A673 (cell line): ENCODE data around the gene WDR53. TPM values are rescaled to one million over a fixed set of nuclear protein-coding genes. Genes with fewer than 3 reads are reported as not detected.
"Not testable (repeated sequence)": the region's sequence is repeated elsewhere in the genome, so short reads cannot be mapped to it uniquely, and the experiment has no call there.

ENCODE experiments used
- BruUV-seq: library from RNA; stranded (reverse); fragments of 400-500 nt; replicated peaks from 2 replicates; lab custom pipeline; 2021; lab: Mats Ljungman, UMichigan
- CTCF ChIA-PET: fragments of 300-600 bp; sonication (Branson Sonifier 250); formaldehyde crosslinking; loops from one replicate; lab custom pipeline; 2022; ENCODE audit warnings: antibody characterized with exemption; lab: Charles Lee
- POLR2A ChIA-PET: fragments of 300-600 bp; sonication (Branson Sonifier 250); formaldehyde crosslinking; loops from one replicate; lab custom pipeline; 2022; ENCODE audit warnings: antibody characterized with exemption; ENCODE audit not compliant: low non-redundant PET; lab: Charles Lee
- DNase-seq: peaks from one replicate; pipeline ENCODE4 v3.0.0-alpha.2; 2015; ENCODE audit warnings: low spot score
- H3K27ac ChIP-seq: fragments of 200-600 bp; sonication (generic); 2 replicates; pipeline ENCODE4 v1.5.1; 2016; ENCODE audit warnings: mixed run types, low read depth, mild to moderate bottlenecking, mixed read lengths, antibody characterized with exemption, low read length; ENCODE audit not compliant: poor library complexity, severe bottlenecking
- H3K27me3 ChIP-seq: fragments of 200-600 bp; sonication (generic); replicated peaks from 2 replicates; pipeline ENCODE4 v1.6.1; 2017; ENCODE audit warnings: mixed run types, low read depth, mild to moderate bottlenecking, mixed read lengths, antibody characterized with exemption, low read length; ENCODE audit not compliant: insufficient read depth, poor library complexity
- H3K36me3 ChIP-seq: fragments of 200-600 bp; sonication (generic); 2 replicates; pipeline ENCODE4 v1.6.1; 2016; ENCODE audit warnings: mixed run types, mild to moderate bottlenecking, mixed read lengths, antibody characterized with exemption, low read length; ENCODE audit not compliant: insufficient read depth, poor library complexity, severe bottlenecking
- H3K4me1 ChIP-seq: fragments of 200-600 bp; sonication (generic); 2 replicates; pipeline ENCODE4 v1.6.1; 2017; ENCODE audit warnings: mixed run types, mild to moderate bottlenecking, mixed read lengths, antibody characterized with exemption, low read length; ENCODE audit not compliant: insufficient read depth, poor library complexity, severe bottlenecking
- H3K4me3 ChIP-seq: fragments of 200-600 bp; sonication (generic); 2 replicates; pipeline ENCODE4 v1.5.1; 2016; ENCODE audit warnings: low read depth, mixed run types, mild to moderate bottlenecking, mixed read lengths, low read length; ENCODE audit not compliant: poor library complexity, severe bottlenecking
- H3K9me3 ChIP-seq: fragments of 200-600 bp; sonication (generic); 2 replicates; pipeline ENCODE4 v1.6.1; 2016; ENCODE audit warnings: mixed run types, low read depth, mild to moderate bottlenecking, mixed read lengths, antibody characterized with exemption, low read length; ENCODE audit not compliant: poor library complexity, severe bottlenecking
- EZH2 ChIP-seq: fragments of 200-600 bp; sonication (generic); IDR thresholded peaks from 2 replicates; pipeline ENCODE4 v1.6.1; 2017; ENCODE audit warnings: borderline replicate concordance, low read depth, mild to moderate bottlenecking, mixed read lengths, antibody characterized with exemption, low read length; ENCODE audit not compliant: poor library complexity, severe bottlenecking
- intact Hi-C: fragments of 100-400 bp; cut with micrococcal nuclease; formaldehyde crosslinking; loops from one replicate; pipeline ENCODE4 v1.10.0; 2022; ENCODE audit not compliant: unreplicated experiment
- total RNA-seq: library from RNA; stranded (reverse); gene quantifications from 2 replicates; pipeline ENCODE4 v1.2.3, GENCODE V29; 2021
- TF ChIP-seq, protein P1 (sequence below): fragments of 300-800, 200-600 bp; sonication (generic); conservative IDR thresholded peaks from 2 replicates; pipeline ENCODE4 v1.5.1; 2017; ENCODE audit warnings: low read depth, mild to moderate bottlenecking, antibody characterized with exemption, low read length, moderate library complexity, mixed read lengths

WDR53 gene
- total RNA-seq, 1 experiment from 2014 or later = 23.1 TPM

DNA sequence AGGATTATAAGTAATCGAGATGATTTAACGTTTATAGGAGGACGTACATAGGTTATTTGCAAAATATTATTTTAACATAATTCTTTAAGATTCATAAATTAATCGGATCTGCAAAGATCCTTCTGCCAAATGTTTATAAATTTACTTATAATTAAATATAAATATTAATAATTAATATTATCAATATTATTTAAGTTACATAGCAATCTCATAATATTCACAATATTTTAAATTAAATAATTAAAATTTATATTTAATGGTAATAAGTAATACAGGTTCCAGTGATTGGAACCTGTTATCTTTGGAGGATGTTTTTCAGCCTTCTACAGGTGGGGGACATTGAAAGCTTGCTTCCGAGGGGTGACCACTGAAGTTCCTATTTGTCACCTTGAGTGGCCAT is 16.1 kb downstream of the WDR53 start:
- intact Hi-C loops = no loop called here
- no peak for TF ChIP-seq EZH2
- TF ChIP-seq, protein P1, sequence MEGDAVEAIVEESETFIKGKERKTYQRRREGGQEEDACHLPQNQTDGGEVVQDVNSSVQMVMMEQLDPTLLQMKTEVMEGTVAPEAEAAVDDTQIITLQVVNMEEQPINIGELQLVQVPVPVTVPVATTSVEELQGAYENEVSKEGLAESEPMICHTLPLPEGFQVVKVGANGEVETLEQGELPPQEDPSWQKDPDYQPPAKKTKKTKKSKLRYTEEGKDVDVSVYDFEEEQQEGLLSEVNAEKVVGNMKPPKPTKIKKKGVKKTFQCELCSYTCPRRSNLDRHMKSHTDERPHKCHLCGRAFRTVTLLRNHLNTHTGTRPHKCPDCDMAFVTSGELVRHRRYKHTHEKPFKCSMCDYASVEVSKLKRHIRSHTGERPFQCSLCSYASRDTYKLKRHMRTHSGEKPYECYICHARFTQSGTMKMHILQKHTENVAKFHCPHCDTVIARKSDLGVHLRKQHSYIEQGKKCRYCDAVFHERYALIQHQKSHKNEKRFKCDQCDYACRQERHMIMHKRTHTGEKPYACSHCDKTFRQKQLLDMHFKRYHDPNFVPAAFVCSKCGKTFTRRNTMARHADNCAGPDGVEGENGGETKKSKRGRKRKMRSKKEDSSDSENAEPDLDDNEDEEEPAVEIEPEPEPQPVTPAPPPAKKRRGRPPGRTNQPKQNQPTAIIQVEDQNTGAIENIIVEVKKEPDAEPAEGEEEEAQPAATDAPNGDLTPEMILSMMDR = no peak
- DNase-seq = no peak
- Histone ChIP-seq H3K4me3 (no peak overlapping the region), H3K4me1 (no peaks in the 10 kb centered on the region), H3K27me3 (no peaks in the 10 kb centered on the region), H3K27ac (no peak overlapping the region), H3K36me3 (no peaks in the 10 kb centered on the region), H3K9me3 (no peaks in the 10 kb centered on the region)
- no TSS peak for BruUV-seq
- CTCF ChIA-PET = no interaction called here
- POLR2A ChIA-PET = no interaction called here

DNA sequence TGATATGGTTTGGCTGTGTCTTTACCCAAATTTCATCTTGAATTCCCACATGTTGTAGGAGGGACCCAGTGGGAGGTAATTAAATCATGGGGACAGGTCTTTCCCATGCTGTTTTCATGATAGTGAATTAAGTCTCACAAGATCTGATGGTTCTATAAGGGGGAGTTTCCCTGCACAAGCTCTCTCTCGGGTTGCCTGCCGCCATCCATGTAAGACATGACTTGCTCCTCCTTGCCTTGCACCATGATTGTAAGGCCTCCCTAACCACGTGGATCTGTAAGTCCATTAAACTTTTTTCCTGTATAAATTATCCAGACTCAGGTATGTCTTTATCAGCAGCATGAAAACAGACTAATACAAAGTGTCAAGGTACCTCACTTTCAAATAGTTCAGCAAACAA is 18.2 kb downstream of the WDR53 start:
- BruUV-seq, POLR2A ChIA-PET, H3K4me3 ChIP-seq, H3K36me3 ChIP-seq, H3K4me1 ChIP-seq, H3K9me3 ChIP-seq, H3K27ac ChIP-seq, CTCF ChIA-PET, intact Hi-C loops, H3K27me3 ChIP-seq, DNase-seq: not testable (repeated sequence)

DNA sequence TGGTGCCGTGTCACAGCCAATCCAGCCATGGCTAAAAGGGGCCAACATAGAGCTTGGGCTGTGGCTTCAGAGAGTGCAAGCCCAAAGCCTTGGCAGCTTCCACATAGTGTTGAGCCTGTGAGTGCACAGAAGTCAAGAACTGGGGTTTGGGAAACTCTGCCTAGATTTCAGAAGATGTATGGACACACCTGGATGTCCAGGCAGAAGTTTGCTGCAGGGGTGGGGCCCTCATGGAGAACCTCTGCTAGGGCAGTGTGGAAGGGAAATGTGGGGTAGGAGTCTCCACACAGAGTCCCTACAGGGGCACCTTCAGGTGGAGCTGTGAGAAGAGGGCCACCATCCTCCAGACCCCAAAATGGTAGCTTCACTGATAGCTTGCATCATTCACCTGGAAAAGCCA is 19.0 kb downstream of the WDR53 start:
- POLR2A ChIA-PET, H3K4me1 ChIP-seq, CTCF ChIA-PET, intact Hi-C loops, H3K27ac ChIP-seq, H3K36me3 ChIP-seq, DNase-seq, BruUV-seq, H3K9me3 ChIP-seq, H3K4me3 ChIP-seq, H3K27me3 ChIP-seq: not testable (repeated sequence)

DNA sequence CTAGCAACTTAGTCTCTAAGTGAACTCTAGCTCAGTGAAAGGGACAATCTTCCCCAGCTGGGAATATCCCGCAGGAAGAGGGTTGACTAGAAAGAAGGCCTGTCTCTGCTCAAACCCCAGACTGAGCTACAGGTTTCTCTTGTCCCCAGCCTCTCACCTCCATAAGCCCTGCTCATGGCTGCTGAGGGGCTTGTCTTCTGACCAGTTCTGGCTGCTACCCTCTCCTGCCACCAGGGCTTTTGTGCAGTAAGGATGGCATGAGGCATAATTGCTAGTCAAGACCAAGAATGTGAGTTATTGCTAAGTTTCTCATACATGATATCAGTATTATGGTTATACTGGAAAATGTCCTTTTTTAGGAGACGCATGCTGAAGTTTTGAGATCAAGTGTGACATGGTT is 21.3 kb downstream of the WDR53 start:
- intact Hi-C loops = no loop called here
- no peak for DNase-seq
- ChIA-PET POLR2A (no interaction called here), CTCF (no interaction called here)
- no peaks in the 10 kb centered on the region for H3K4me1 ChIP-seq
- no peaks in the 10 kb centered on the region for H3K9me3 ChIP-seq
- H3K36me3 ChIP-seq = no peaks in the 10 kb centered on the region
- TF ChIP-seq, protein P1 = no peak
- no peak for TF ChIP-seq EZH2
- H3K27me3 ChIP-seq = no peaks in the 10 kb centered on the region
- no peak overlapping the region for H3K27ac ChIP-seq
- H3K4me3 ChIP-seq = no peak overlapping the region
- no TSS peak for BruUV-seq
